Ovary (tissue), 9 donors: ENCODE results near the gene AGAP2. TPM values are rescaled to one million over a fixed set of nuclear protein-coding genes. Genes with fewer than 3 reads are reported as not detected.
"Not testable (repeated sequence)": the region's sequence is repeated elsewhere in the genome, so short reads cannot be mapped to it uniquely, and the experiment has no call there.

Source experiments
- DNase-seq, 5 donors: peaks; one replicate each; pipeline ENCODE4 v3.0.0-alpha.2; 2019 to 2020
- H3K27ac ChIP-seq, 2 donors: fragments of 200-600 bp; one replicate each; pipeline versions ENCODE4 v1.5.1 to v1.8.0; 2019 to 2022
- H3K27me3 ChIP-seq: fragments of 200-600 bp; one replicate; pipeline ENCODE4 v1.8.0; 2022
- H3K36me3 ChIP-seq: fragments of 200-600 bp; sonication (generic); one replicate; pipeline ENCODE4 v1.5.1; 2019
- H3K4me1 ChIP-seq: one replicate; pipeline ENCODE4 v1.8.1; 2013; ENCODE audit warnings: mild to moderate bottlenecking, moderate library complexity; ENCODE audit not compliant: insufficient read depth
- H3K4me3 ChIP-seq: fragments of 200-600 bp; sonication (generic); one replicate; pipeline ENCODE4 v1.5.1; 2017
- H3K9me3 ChIP-seq, 2 donors: fragments of 200-600 bp in 1 of 2; sonication (generic) in 1 of 2; one replicate each; pipeline versions ENCODE4 v1.5.1 to v1.8.1; 2013 to 2019; ENCODE audit warnings: mild to moderate bottlenecking in 1 of 2, moderate library complexity in 1 of 2
- CTCF ChIP-seq, 3 donors: fragments of 450-650 bp in 2 of 3; fragments of 200-600 bp in 1 of 3; IDR thresholded peaks; one replicate each; pipeline versions ENCODE4 v1.5.1 to v1.8.0; 2016 to 2022; ENCODE audit warnings: antibody characterized with exemption in 3 of 3, mild to moderate bottlenecking in 1 of 3
- EP300 ChIP-seq: sonication (generic); formaldehyde crosslinking; IDR thresholded peaks from one replicate; pipeline ENCODE4 v1.6.1; 2017; ENCODE audit warnings: antibody characterized with exemption
- POLR2A ChIP-seq: fragments of 450-650 bp; IDR thresholded peaks from one replicate; pipeline ENCODE4 v1.6.1; 2017; ENCODE audit warnings: antibody characterized with exemption, mild to moderate bottlenecking, moderate library complexity
- WGBS, 3 donors: extraction: QIAGEN DNeasy Blood & Tissue Kit in 1 of 3; methylation state at CpG; one replicate each; pipeline versions ENCODE4 v1.1.5 to v1.1.7; 2013 to 2017; 5-methylcytosine and 5-hydroxymethylcytosine counted together
- intact Hi-C, 4 donors: fragments of 100-400 bp; cut with DNase I; formaldehyde crosslinking; loops; one replicate each; pipeline versions ENCODE4 v1.11.0 to v1.15.1; 2022 to 2023
- polyA plus RNA-seq, 2 donors: library from polyadenylated mRNA; stranded (reverse); fragments of 200-250 nt in 1 of 2; fragments of 350-450 nt in 1 of 2; fragmentation: Illumina TruSeq in 1 of 2; extraction: RNeasy Lipid Tissue Mini Kit (QIAGEN cat#74804) in 1 of 2; gene quantifications; one replicate each; pipeline ENCODE4 v1.2.3, GENCODE V29; 2013 to 2014
- total RNA-seq, 7 donors: library from RNA; depleted of rRNA in 2 of 7; stranded (reverse); fragments of >200 nt in 2 of 7; fragmentation: NEBNext Ultra II Directional in 3 of 7; extraction: Animal tissue kit (Norgen Biotek cat#: 25700) in 3 of 7; gene quantifications; one replicate each; pipeline versions ENCODE4 v1.1.0 to v1.2.4, GENCODE V29; 2016 to 2023
- donor health status: DM: no; HTN: no; CAD: no; lungs with moderate emphysema.
- donor health status: DM: no; HTN: no; CAD: no.
- donor health status: Bipolar disorder and iron deficiency.
- donor health status: DM: yes; HTN: yes; CAD: no.
- donor health status: DM: no; HTN: no; CAD: no.
- donor health status: DM: yes; HTN: yes; CAD: no.

AGAP2 gene
- total and polyA plus RNA-seq, 9 donors = 0.33 to 1.3 (median 0.60) TPM

DNA sequence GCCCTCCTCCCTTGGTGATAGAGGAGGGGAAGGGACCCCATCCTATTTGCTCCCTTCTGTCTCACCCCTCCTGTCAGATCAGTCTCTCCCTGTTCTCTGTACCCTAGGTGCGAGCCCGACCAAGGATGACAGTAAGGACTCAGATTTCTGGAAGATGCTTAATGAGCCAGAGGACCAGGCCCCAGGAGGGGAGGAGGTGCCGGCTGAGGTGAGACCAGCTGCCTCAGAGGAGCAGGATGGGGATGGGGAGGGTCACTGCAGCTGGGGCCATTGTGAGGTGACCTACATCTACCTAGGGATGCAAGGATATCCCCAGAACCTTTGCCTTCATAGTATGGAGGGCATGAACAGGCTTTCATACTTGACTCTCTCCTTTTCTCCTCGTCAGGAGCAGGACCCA lies 22.2 kb downstream of the AGAP2 start:
- Histone ChIP-seq H3K4me3 (no peak overlapping the region), H3K36me3 (no peaks in the 10 kb centered on the region)
- intact Hi-C loops = no loop called here

DNA sequence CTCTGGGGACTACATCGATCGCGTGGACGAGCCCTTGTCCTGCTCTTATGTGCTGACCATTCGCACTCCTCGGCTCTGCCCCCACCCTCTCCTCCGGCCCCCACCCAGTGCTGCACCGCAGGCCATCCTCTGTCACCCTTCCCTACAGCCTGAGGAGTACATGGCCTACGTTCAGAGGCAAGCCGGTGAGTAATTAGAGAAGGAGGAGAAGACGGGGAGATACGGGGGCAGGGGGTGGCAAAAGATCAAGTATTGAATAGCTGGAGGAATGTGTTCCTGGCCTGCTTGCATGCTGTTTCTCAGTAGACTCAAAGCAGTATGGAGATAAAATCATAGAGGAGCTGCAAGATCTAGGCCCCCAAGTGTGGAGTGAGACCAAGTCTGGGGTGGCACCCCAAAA lies 22.8 kb downstream of the AGAP2 start:
- Histone ChIP-seq H3K27ac (no peak overlapping the region), H3K4me3 (no peak overlapping the region), H3K36me3 (no peaks in the 10 kb centered on the region), H3K4me1 (no peaks in the 10 kb centered on the region), H3K9me3 (no peaks in the 10 kb centered on the region), H3K27me3 (no peaks in the 10 kb centered on the region)
- no peak for TF ChIP-seq POLR2A
- TF ChIP-seq CTCF (IDR thresholded peaks at IDR 0.05) = no peak
- TF ChIP-seq EP300 = no peak
- WGBS, 3 donors = 92 to 94% (median 92%) methylated on average over 12 of the region's 12 CpGs
- no peak for DNase-seq
- intact Hi-C loops = no loop called here

More for the DNA sequence above, 22.2 kb downstream of the AGAP2 start:
- H3K4me1 ChIP-seq = no peaks in the 10 kb centered on the region
- DNase-seq = no peak
- no peaks in the 10 kb centered on the region for H3K27me3 ChIP-seq
- no peaks in the 10 kb centered on the region for H3K9me3 ChIP-seq
- TF ChIP-seq EP300 (no peak), POLR2A (no peak), CTCF (IDR thresholded peaks at IDR 0.05) (no peak)
- H3K27ac ChIP-seq = no peak overlapping the region
- 91 to 96% (median 93%) methylated on average over 4 of the region's 4 CpGs for WGBS, 3 donors

GRCh38 chr12:57715036-57715748 lies 23.4 kb downstream of the AGAP2 start:
- DNase-seq, intact Hi-C loops: not testable (repeated sequence)

DNA sequence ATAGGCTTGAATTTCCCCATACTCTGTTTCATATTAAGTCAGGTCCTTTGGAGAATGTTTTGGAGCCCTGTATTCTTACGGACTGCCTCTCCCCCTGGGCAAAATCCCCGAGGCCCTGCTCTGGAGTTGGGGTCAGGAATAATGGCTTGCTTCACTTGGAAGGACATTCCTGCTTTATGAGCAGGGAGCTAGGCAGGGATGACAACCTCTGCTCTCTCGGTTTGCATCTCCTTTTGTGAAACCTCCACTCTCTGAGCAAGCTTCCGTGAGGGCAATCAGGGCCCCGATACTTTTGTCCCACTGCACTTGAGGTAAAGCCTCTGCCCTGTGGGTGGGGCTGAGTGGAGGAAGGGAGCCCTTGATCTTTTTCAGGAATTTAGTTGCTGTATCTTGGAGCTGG lies 25.3 kb downstream of the AGAP2 start:
- 90 to 93% (median 91%) methylated on average over 5 of the region's 5 CpGs for WGBS, 3 donors
- Histone ChIP-seq H3K27me3 (no peaks in the 10 kb centered on the region), H3K36me3 (no peaks in the 10 kb centered on the region), H3K27ac (no peak overlapping the region), H3K9me3 (no peaks in the 10 kb centered on the region), H3K4me3 (no peak overlapping the region), H3K4me1 (no peaks in the 10 kb centered on the region)
- TF ChIP-seq POLR2A = no peak
- no peak for TF ChIP-seq EP300
- TF ChIP-seq CTCF (IDR thresholded peaks at IDR 0.05) = no peak
- DNase-seq = no peak
- intact Hi-C loops = no loop called here

More at GRCh38 chr12:57715036-57715748, 23.4 kb downstream of the AGAP2 start:
- H3K27me3 ChIP-seq, H3K4me3 ChIP-seq, H3K4me1 ChIP-seq, H3K9me3 ChIP-seq, H3K36me3 ChIP-seq, H3K27ac ChIP-seq: not testable (repeated sequence)
- 91 to 96% (median 94%) methylated on average over 6 of the region's 6 CpGs for WGBS, 3 donors

DNA sequence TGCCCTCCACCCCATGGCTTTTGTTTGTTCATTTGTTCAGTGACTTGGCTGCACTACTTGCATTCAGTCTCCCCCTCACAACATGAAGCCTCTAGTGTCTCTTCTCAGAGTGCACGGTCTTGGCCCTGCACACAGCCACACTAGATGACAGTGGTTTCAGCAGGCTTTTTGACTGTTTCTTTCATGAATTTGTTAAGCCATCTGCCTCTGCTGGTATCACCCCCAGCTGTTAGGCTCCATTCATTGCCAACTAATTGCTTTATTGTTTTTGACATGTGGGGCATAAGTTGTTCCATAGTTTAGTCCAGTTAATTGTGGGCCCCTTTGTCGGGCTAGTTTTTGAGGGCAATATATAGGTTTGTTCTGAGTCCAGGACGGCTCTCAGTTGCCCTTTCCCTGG lies 25.8 kb downstream of the AGAP2 start:
- no peaks in the 10 kb centered on the region for H3K36me3 ChIP-seq
- H3K4me3 ChIP-seq = no peak overlapping the region
- H3K4me1 ChIP-seq = no peaks in the 10 kb centered on the region
- 92 to 93% (median 92%) methylated on average over 3 of the region's 3 CpGs for WGBS, 3 donors
- TF ChIP-seq CTCF (IDR thresholded peaks at IDR 0.05) (no peak), POLR2A (no peak), EP300 (no peak)
- no peaks in the 10 kb centered on the region for H3K27me3 ChIP-seq
- intact Hi-C loops = no loop called here
- H3K27ac ChIP-seq = no peak overlapping the region
- DNase-seq = no peak
- H3K9me3 ChIP-seq = no peaks in the 10 kb centered on the region
